ENCODE results near the gene ZBTB49.
"Not testable (repeated sequence)": the region's sequence is repeated elsewhere in the genome, so short reads cannot be mapped to it uniquely, and the experiment has no call there.

Gene ZBTB49

GRCh38 chr4:4325321-4325720, 35.3 kb downstream of the ZBTB49 start:
- DNase-seq (ENCODE audit: low spot score): no peak

GRCh38 chr4:4326166-4326565, 36.1 kb downstream of the ZBTB49 start:
- DNase-seq (ENCODE audit: low spot score): no peak

GRCh38 chr4:4327652-4328121, 37.6 kb downstream of the ZBTB49 start:
- no peak for DNase-seq (ENCODE audit: low spot score)

GRCh38 chr4:4328206-4328605, 38.2 kb downstream of the ZBTB49 start:
- DNase-seq (ENCODE audit: low spot score): no peak

GRCh38 chr4:4328840-4329239, 38.8 kb downstream of the ZBTB49 start:
- no peak for DNase-seq (ENCODE audit: low spot score)

GRCh38 chr4:4329496-4329895, 39.4 kb downstream of the ZBTB49 start:
- no peak for DNase-seq (ENCODE audit: low spot score)

GRCh38 chr4:4330794-4331193, 40.7 kb downstream of the ZBTB49 start:
- DNase-seq (ENCODE audit: low spot score): no peak

- no peak for DNase-seq (ENCODE audit: low spot score)
Measured at GRCh38 chr4:4332529-4332928, 42.5 kb downstream of the ZBTB49 start.

GRCh38 chr4:4333265-4333706, 43.2 kb downstream of the ZBTB49 start:
- DNase-seq (ENCODE audit: low spot score): no peak

GRCh38 chr4:4334798-4335520, 44.9 kb downstream of the ZBTB49 start:
- DNase-seq (ENCODE audit: low spot score): peak; percentile 40

GRCh38 chr4:4338210-4339001, 48.4 kb downstream of the ZBTB49 start:
- DNase-seq (ENCODE audit: low spot score): no peak

GRCh38 chr4:4339504-4340085, 49.5 kb downstream of the ZBTB49 start:
- DNase-seq (ENCODE audit: low spot score): peak; percentile 37

- DNase-seq (ENCODE audit: low spot score): no peak
Measured at GRCh38 chr4:4341861-4342650, 52.0 kb downstream of the ZBTB49 start.

- no peak for DNase-seq (ENCODE audit: low spot score)
Measured at GRCh38 chr4:4343038-4343437, 53.0 kb downstream of the ZBTB49 start.

GRCh38 chr4:4344915-4345527, 55.0 kb downstream of the ZBTB49 start:
- DNase-seq (ENCODE audit: low spot score): no peak

- no peak for DNase-seq (ENCODE audit: low spot score)
Measured at GRCh38 chr4:4347585-4347984, 57.5 kb downstream of the ZBTB49 start.

GRCh38 chr4:4348585-4348984, 58.5 kb downstream of the ZBTB49 start:
- DNase-seq (ENCODE audit: low spot score): not testable (repeated sequence)

GRCh38 chr4:4349867-4350266, 59.8 kb downstream of the ZBTB49 start:
- DNase-seq (ENCODE audit: low spot score): no peak

GRCh38 chr4:4350909-4351308, 60.9 kb downstream of the ZBTB49 start:
- no peak for DNase-seq (ENCODE audit: low spot score)

GRCh38 chr4:4355302-4355701, 65.3 kb downstream of the ZBTB49 start:
- DNase-seq (ENCODE audit: low spot score): no peak

All from putamen (tissue), 1 donor.